C4-2B (cell line): ENCODE measurements around the gene NDRG4.

Experiments used
- H3K27ac ChIP-seq: fragments of 450-650 bp; 2 replicates; pipeline ENCODE4 v1.5.1; 2017
- ZFX ChIP-seq: fragments of 450-650 bp; IDR thresholded peaks from 2 replicates; pipeline ENCODE4 v1.6.1; 2017
- TF ChIP-seq, protein P1 (sequence below): fragments of 450-650 bp; conservative IDR thresholded peaks from 2 replicates; pipeline ENCODE4 v1.5.1; 2017; ENCODE audit warnings: mild to moderate bottlenecking

NDRG4 gene

DNA sequence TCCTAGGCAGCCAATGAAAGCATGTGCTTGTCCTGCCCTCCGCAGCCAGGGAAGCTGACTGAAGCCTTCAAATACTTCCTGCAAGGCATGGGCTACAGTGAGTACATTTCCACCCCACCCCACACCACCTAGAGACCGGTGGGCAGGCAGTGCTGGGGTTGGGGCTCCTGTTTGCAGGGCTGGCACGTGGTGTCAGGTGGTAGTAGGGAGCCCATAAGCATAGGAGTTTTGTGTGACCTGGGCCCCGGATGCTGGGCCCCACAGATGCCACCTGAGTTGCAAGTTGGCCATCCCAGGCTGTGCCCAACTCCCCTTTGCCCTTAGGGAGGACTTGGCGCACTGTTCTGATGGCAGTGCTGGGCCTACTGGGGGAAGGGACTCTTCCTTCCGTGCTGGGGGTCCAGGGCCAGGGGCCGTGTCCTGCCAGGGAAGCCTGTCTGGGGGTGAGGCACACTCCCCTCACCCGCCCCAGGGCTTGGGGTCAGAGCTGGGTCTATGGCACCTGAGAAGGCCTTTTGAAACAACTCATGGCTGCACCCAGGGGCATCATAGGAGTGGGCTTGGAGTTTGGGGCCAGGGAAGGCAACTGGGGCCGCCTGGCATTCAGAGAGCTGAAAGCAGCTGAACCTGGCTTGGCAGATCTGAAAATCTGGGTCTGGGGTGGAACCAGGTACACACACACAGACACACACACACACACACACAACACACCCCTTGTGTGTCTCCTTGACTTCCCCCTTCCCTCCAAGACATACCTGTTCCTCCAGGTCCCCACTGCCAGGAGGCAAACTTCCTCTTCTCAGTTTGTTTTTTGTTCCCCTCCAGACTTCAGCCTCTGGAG is 9.5 kb downstream of the NDRG4 start:
- H3K27ac ChIP-seq: peak overlapping the region; percentile 63
- no peak for TF ChIP-seq ZFX
- TF ChIP-seq, protein P1, sequence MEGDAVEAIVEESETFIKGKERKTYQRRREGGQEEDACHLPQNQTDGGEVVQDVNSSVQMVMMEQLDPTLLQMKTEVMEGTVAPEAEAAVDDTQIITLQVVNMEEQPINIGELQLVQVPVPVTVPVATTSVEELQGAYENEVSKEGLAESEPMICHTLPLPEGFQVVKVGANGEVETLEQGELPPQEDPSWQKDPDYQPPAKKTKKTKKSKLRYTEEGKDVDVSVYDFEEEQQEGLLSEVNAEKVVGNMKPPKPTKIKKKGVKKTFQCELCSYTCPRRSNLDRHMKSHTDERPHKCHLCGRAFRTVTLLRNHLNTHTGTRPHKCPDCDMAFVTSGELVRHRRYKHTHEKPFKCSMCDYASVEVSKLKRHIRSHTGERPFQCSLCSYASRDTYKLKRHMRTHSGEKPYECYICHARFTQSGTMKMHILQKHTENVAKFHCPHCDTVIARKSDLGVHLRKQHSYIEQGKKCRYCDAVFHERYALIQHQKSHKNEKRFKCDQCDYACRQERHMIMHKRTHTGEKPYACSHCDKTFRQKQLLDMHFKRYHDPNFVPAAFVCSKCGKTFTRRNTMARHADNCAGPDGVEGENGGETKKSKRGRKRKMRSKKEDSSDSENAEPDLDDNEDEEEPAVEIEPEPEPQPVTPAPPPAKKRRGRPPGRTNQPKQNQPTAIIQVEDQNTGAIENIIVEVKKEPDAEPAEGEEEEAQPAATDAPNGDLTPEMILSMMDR: no peak

DNA sequence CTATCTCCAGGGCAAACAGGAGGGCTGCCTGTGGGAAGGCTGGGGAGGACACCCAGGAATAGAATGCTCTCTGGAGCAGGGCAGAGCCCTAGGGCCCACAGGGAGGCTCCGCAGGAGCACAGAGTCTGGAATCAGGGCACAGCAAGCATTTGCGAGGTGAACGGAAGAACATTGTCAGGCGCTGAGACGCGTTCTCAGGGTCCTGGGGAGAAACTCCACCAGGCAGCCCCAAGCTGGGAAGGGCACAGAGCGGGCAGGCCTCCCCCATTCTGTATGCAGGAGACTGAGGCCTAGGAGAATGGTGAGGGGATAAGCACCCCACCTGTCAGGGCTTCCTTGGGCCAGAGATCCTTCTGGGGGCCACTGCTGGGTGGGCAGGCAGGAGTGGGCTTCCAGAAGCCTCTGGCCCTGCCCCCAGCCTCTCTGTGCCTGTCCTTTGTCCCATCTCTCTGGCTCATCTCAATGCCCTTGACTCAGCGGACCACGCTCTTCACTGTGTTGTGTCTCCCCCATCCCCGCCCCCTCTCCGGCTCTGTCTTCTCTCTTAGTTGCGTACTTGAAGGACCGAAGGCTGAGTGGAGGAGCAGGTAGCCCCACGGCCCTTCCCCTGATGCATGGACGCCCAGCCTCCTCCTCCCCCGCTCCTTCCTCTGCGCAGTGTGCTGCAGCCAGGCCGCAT is 10.3 kb downstream of the NDRG4 start:
- peak overlapping the region; percentile 63 for H3K27ac ChIP-seq
- TF ChIP-seq ZFX: no peak
- TF ChIP-seq, protein P1: no peak

DNA sequence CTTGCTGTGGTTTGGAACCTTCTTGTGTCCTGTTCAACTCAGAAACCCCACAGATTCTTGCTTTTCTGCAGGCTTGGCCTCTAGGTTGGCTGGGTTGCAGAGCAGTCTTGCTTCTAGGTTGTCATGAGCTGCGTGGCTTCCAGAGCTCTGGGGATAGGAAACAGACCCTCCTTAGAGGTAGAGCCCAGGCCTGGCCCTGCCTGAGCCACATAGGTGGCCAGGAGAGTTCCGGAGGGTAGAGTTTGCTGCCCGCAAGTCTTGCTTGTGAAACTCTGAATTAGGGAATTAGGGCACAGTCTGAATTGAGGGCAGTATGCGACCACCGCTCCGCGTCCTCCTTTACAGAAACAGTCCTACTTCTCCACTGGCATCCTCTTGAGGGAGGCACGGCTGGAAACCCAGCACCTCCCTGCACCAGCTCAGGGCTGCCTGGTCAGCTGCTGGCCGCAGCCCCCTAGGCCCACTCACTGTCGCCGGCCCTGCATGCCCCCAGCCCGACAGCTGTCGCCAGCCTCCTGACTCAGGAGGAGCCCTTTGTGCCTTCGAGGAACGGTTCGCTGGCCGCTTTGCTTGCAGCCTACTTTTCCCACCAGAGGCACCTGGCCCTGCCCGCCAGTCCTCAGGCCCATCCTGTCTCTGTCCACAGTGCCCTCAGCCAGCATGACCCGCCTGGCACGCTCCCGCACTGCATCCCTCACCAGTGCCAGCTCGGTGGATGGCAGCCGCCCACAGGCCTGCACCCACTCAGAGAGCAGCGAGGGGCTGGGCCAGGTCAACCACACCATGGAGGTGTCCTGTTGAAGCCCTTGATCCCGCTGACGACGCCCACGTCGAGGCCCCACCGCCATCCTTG is 11.1 kb downstream of the NDRG4 start:
- peak overlapping the region; percentile 63 for H3K27ac ChIP-seq
- TF ChIP-seq ZFX: no peak
- TF ChIP-seq, protein P1: no peak

DNA sequence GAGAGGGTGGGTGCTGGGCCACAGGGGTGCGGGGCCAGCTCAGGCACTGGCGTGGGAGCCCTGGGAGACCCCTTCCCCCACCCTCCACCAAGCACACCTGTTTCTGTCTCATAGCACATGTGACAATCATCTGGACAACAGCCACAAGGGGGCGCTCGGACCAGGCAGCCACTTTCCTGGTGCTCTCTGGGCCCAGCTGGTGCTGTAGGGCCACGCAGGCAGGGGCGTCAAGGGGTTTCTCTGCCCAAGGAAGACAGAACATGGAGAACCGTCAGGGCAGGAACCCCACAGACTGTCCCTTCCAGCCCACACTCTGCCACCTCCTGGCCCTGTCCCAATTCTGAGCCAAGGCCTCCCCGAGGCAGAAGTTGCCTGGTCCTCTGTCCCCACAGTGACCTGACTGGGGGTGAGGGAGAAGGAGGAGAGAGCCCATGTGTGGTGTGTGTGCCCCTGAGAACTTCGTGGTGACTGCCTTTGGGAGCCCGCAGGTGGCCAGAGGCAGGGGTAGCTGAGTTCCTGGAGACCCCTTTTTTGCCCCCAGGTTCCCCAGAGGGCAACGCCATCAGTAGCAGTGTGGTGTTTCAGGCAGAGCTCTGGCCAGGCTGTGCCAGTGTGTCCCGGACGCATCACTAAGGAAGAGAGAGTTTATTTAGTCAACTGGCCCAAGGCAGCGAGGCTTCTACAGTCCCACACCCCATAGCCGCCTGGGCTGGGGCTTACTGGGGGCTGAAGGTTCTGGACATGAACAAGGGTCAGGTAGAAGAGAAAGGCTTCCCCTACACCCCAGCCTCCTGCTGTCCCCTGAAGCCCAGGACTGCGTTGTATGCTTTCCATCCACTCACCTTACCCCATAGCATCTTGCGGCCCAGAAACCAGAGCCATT is 12.2 kb downstream of the NDRG4 start:
- no peak for TF ChIP-seq ZFX
- TF ChIP-seq, protein P1: peak; percentile 87
- H3K27ac ChIP-seq: peak overlapping the region; percentile 63; the same call in 1 of the 2 replicates

DNA sequence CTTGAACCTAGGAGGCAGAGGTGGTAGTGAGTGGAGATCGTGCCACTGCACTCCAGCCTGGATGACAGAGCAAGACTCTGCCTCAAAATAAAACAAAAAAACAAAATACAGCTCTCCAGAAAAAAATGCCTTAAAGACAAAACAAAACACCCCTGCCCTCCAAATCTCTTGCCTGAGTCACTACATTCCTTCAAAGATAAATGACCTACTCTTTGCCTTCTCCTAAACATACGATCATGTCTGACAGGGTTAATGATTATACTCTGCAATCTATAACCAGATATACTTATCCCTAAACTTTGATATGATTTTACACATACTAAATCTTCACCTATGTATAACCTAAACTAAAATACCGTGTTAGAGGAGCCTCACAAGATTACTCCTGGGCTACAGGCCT is 13.9 kb downstream of the NDRG4 start:
- TF ChIP-seq, protein P1: no peak
- TF ChIP-seq ZFX: no peak
- peak overlapping the region; percentile 92; the same call in 1 of the 2 replicates for H3K27ac ChIP-seq

DNA sequence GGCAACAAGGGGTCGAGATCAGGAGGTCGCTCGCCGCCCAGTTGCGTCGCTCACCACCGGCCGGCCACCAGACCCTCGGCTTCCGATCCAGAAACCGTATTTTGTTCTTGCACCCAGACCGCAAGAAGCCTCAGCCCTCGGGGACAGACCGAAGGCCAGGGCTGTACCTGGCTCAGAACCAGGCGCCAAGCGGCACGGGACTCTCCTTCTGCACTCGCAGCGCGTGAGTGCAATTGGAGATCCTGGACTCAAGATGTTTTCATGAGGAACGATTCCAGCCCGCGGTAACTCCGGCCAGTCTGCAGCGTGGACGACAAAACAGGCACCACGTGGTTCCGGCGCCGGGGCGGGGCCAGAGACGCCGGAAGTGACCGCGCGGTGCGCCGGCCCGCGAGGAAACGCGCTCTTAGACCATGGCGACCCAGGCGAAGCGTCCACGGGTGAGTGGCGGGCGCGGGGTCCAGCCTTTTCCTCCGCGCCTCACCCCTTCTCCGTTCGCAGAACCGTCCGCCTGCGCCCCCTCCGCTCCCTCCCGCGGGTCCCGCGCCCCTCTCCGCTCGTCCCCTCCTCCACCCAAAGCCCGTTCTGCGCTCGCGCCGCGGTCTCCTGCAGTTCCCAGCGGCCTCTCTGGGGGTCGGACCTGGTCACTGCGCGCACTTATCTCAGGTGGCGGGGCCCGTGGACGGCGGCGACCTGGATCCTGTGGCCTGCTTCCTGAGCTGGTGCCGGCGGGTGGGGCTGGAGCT is 15.4 kb downstream of the NDRG4 start, which contains the start of gene SETD6:
TSS of gene SETD6 (plus strand) at position 393 of the 746 bp plus-strand sequence. CDS start at position 414, 21 bp downstream.
- TF ChIP-seq, protein P1: no peak
- no peak for TF ChIP-seq ZFX
- peak within 1 kb of the TSS; percentile 92 for H3K27ac ChIP-seq
